CD4-positive, CD25-positive, alpha-beta regulatory T cell (primary cell): ENCODE results near the gene SAA2. TPM values are rescaled to one million over a fixed set of nuclear protein-coding genes. Genes with fewer than 3 reads are reported as not detected.
"Not testable (repeated sequence)": the region's sequence is repeated elsewhere in the genome, so short reads cannot be mapped to it uniquely, and the experiment has no call there.

Source experiments
- ATAC-seq, 2 donors: fragments of 150-1000 bp; cut with Tn5 transposase; one replicate each; pipeline ENCODE4 v1.10.0; 2021; ENCODE audit warnings: low read depth in 2 of 2, moderate number of reproducible peaks in 2 of 2, moderate library complexity in 1 of 2
- DNase-seq, 3 donors: peaks; one replicate each; pipeline versions ENCODE4 v3.0.0 to v3.0.0-alpha.2; 2012 to 2022; ENCODE audit warnings: mixed read lengths in 1 of 3
- H3K27ac ChIP-seq: one replicate; pipeline ENCODE4 v1.7.0; 2013; ENCODE audit warnings: mild to moderate bottlenecking, low read length; ENCODE audit not compliant: insufficient read depth, poor library complexity, severe bottlenecking
- H3K27me3 ChIP-seq: one replicate; pipeline ENCODE4 v1.7.0; 2013; ENCODE audit warnings: low read length; ENCODE audit not compliant: control insufficient read depth, insufficient read depth
- H3K36me3 ChIP-seq: one replicate; pipeline ENCODE4 v1.7.0; 2013; ENCODE audit warnings: mild to moderate bottlenecking, low read length, moderate library complexity; ENCODE audit not compliant: control insufficient read depth, insufficient read depth
- H3K4me1 ChIP-seq: 2 replicates; pipeline ENCODE4 v1.7.0; 2013; ENCODE audit warnings: mild to moderate bottlenecking, low read length; ENCODE audit not compliant: insufficient read depth, control insufficient read depth, poor library complexity, severe bottlenecking
- H3K4me3 ChIP-seq: one replicate; pipeline ENCODE4 v1.7.0; 2013; ENCODE audit warnings: low read depth, mild to moderate bottlenecking, low read length, moderate library complexity
- H3K9me3 ChIP-seq, 2 experiments: 1 replicate in 1 of 2; 2 replicates in 1 of 2; pipeline ENCODE4 v1.7.0; 2013; ENCODE audit warnings: low read length in 2 of 2, mild to moderate bottlenecking in 1 of 2, moderate library complexity in 1 of 2; ENCODE audit not compliant: control insufficient read depth in 2 of 2
- H3K27ac Mint-ChIP-seq, 3 donors: one replicate each; pipeline ENCODE4 v1.8.0; 2020 to 2022; ENCODE audit warnings: mild to moderate bottlenecking in 3 of 3, mixed read lengths in 3 of 3, moderate library complexity in 2 of 3
- H3K27me3 Mint-ChIP-seq: one replicate; pipeline ENCODE4 v1.8.0; 2022; ENCODE audit warnings: mild to moderate bottlenecking, mixed read lengths
- H3K36me3 Mint-ChIP-seq: one replicate; pipeline ENCODE4 v1.8.0; 2020; ENCODE audit warnings: mixed read lengths
- H3K4me1 Mint-ChIP-seq, 4 donors: one replicate each; pipeline ENCODE4 v1.8.0; 2020 to 2022; ENCODE audit warnings: mixed read lengths in 4 of 4, mild to moderate bottlenecking in 1 of 4
- H3K4me3 Mint-ChIP-seq, 4 donors: one replicate each; pipeline ENCODE4 v1.8.0; 2020 to 2022; ENCODE audit warnings: mild to moderate bottlenecking in 4 of 4, mixed read lengths in 4 of 4, moderate library complexity in 3 of 4
- H3K9me3 Mint-ChIP-seq, 7 donors: one replicate each; pipeline ENCODE4 v1.8.0; 2020 to 2022; ENCODE audit warnings: mixed read lengths in 7 of 7, mild to moderate bottlenecking in 3 of 7, moderate library complexity in 2 of 7
- polyA plus RNA-seq, 4 donors: library from polyadenylated mRNA; unstranded; fragments of 300-500 nt; fragmentation: Illumina TruSeq; gene quantifications; one replicate each; pipeline ENCODE4 v1.2.3, GENCODE V29; 2021
- total RNA-seq: library from RNA; stranded (reverse); gene quantifications from one replicate; pipeline ENCODE4 v1.2.3, GENCODE V29; 2022

SAA2 gene
- total and polyA plus RNA-seq, 5 donors from 2014 or later = 0.20 to 0.62 TPM; not detected in 3

GRCh38 chr11:18277565-18278271 is 29.2 kb upstream of the SAA2 start:
- no peak overlapping the region for H3K27ac ChIP-seq
- Mint-ChIP-seq H3K4me3 (no peak overlapping the region), H3K9me3 (no peaks in the 10 kb centered on the region), H3K4me1 (peaks cover 10 to 28% (median 21%) of the 10 kb centered on the region in 4 donors), H3K27ac (no peak overlapping the region), H3K27me3 (no peaks in the 10 kb centered on the region), H3K36me3 (peaks cover 41% of the 10 kb centered on the region)
- H3K27me3 ChIP-seq = no peaks in the 10 kb centered on the region
- no peak for DNase-seq
- no peak overlapping the region for H3K4me3 ChIP-seq
- H3K9me3 ChIP-seq = no peaks in the 10 kb centered on the region
- peaks cover 11% of the 10 kb centered on the region for H3K4me1 ChIP-seq
- ATAC-seq = no peak
- no peaks in the 10 kb centered on the region for H3K36me3 ChIP-seq

GRCh38 chr11:18271206-18271605 is 22.7 kb upstream of the SAA2 start:
- Histone ChIP-seq H3K27ac (no peak overlapping the region), H3K9me3 (no peaks in the 10 kb centered on the region), H3K36me3 (no peaks in the 10 kb centered on the region), H3K4me1 (no peaks in the 10 kb centered on the region), H3K4me3 (no peak overlapping the region), H3K27me3 (no peaks in the 10 kb centered on the region)
- H3K36me3 Mint-ChIP-seq = peaks cover 16% of the 10 kb centered on the region
- no peak overlapping the region for H3K27ac Mint-ChIP-seq
- H3K9me3 Mint-ChIP-seq = no peaks in the 10 kb centered on the region
- DNase-seq (no peak), ATAC-seq (no peak)
- peaks cover 0 to 6% (median 4%) of the 10 kb centered on the region in 4 donors for H3K4me1 Mint-ChIP-seq
- H3K4me3 Mint-ChIP-seq = peak overlapping the region in 1 of 4 donors; percentile 24
- H3K27me3 Mint-ChIP-seq = no peaks in the 10 kb centered on the region

GRCh38 chr11:18270102-18270501 is 21.6 kb upstream of the SAA2 start:
- Mint-ChIP-seq H3K9me3 (no peaks in the 10 kb centered on the region), H3K4me3 (no peak overlapping the region), H3K27ac (peak overlapping the region in 1 of 3 donors; percentile 44), H3K27me3 (peaks cover 4% of the 10 kb centered on the region), H3K4me1 (peaks cover 0 to 11% (median 6%) of the 10 kb centered on the region in 4 donors), H3K36me3 (peaks cover 12% of the 10 kb centered on the region)
- H3K9me3 ChIP-seq = no peaks in the 10 kb centered on the region
- ATAC-seq (no peak), DNase-seq (no peak)
- no peak overlapping the region for H3K4me3 ChIP-seq
- H3K27me3 ChIP-seq = no peaks in the 10 kb centered on the region
- no peaks in the 10 kb centered on the region for H3K4me1 ChIP-seq
- H3K27ac ChIP-seq = no peak overlapping the region
- no peaks in the 10 kb centered on the region for H3K36me3 ChIP-seq

DNA sequence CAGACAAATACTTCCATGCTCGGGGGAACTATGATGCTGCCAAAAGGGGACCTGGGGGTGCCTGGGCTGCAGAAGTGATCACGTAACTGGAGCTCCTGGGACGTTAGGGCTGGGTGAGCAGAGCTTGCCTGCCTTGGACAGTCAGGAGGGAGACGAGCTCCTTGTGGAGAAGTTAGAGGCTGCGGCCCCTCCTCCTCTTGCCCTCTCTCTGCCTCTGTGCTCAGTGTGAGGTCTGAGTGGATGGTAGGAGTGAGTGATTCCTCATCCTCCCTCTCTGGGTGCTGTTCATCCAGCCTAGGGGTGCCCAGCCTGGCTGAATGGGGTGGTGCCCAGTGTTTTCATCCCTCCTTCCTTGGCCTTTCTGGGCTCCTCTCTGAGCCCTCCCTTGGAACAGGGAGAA is 20.8 kb upstream of the SAA2 start:
- H3K36me3 Mint-ChIP-seq = peaks cover 12% of the 10 kb centered on the region
- H3K27ac ChIP-seq, H3K9me3 Mint-ChIP-seq, H3K27me3 Mint-ChIP-seq, H3K4me3 ChIP-seq, ATAC-seq, H3K4me1 ChIP-seq, DNase-seq, H3K4me3 Mint-ChIP-seq, H3K27me3 ChIP-seq, H3K36me3 ChIP-seq, H3K9me3 ChIP-seq: not testable (repeated sequence)
- peak overlapping the region in 1 of 3 donors; percentile 44 for H3K27ac Mint-ChIP-seq
- H3K4me1 Mint-ChIP-seq = peaks cover 0 to 13% (median 6%) of the 10 kb centered on the region in 4 donors

GRCh38 chr11:18267335-18268133 is 19.1 kb upstream of the SAA2 start:
- not testable (repeated sequence) for H3K4me3 ChIP-seq, H3K36me3 ChIP-seq, H3K9me3 ChIP-seq, H3K27me3 ChIP-seq, H3K4me1 ChIP-seq, H3K27ac Mint-ChIP-seq, DNase-seq, H3K9me3 Mint-ChIP-seq, H3K27ac ChIP-seq
- Mint-ChIP-seq H3K4me1 (peaks cover 0 to 13% (median 6%) of the 10 kb centered on the region in 4 donors), H3K36me3 (peaks cover 10% of the 10 kb centered on the region), H3K4me3 (peak overlapping the region in 1 of 4 donors; percentile 24), H3K27me3 (peaks cover 13% of the 10 kb centered on the region)
- peak; percentile 35 to 58 for ATAC-seq

DNA sequence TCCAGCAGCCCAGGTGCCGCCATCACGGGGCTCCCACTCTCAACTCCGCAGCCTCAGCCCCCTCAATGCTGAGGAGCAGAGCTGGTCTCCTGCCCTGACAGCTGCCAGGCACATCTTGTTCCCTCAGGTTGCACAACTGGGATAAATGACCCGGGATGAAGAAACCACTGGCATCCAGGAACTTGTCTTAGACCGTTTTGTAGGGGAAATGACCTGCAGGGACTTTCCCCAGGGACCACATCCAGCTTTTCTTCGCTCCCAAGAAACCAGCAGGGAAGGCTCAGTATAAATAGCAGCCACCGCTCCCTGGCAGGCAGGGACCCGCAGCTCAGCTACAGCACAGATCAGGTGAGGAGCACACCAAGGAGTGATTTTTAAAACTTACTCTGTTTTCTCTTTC is 17.5 kb upstream of the SAA2 start, which contains the start of gene SAA1:
SAA1 (plus strand) TSS at position 316 of the 400 bp plus-strand sequence. CDS start 624 bp downstream, outside the sequence.
- no peak within 1 kb of the TSS for H3K27ac Mint-ChIP-seq
- peaks cover 13% of the 10 kb centered on the region for H3K27me3 Mint-ChIP-seq
- Histone ChIP-seq H3K9me3 (no peaks in the 10 kb centered on the region), H3K4me1 (no peaks in the 10 kb centered on the region), H3K36me3 (no peaks in the 10 kb centered on the region), H3K27me3 (no peaks in the 10 kb centered on the region), H3K27ac (no peak within 1 kb of the TSS), H3K4me3 (no peak within 1 kb of the TSS)
- H3K9me3 Mint-ChIP-seq = no peaks in the 10 kb centered on the region
- ATAC-seq (no peak), DNase-seq (no peak)
- H3K4me3 Mint-ChIP-seq = no peak within 1 kb of the TSS
- peaks cover 0 to 13% (median 6%) of the 10 kb centered on the region in 4 donors for H3K4me1 Mint-ChIP-seq
- peaks cover 3% of the 10 kb centered on the region for H3K36me3 Mint-ChIP-seq

- no peak for ATAC-seq
- Histone ChIP-seq H3K27ac (no peak overlapping the region), H3K9me3 (no peaks in the 10 kb centered on the region)
These were observed 16.4 kb upstream of the SAA2 start for GRCh38 chr11:18264677-18265555.

More at GRCh38 chr11:18264677-18265555, 16.4 kb upstream of the SAA2 start:
- Mint-ChIP-seq H3K36me3 (no peaks in the 10 kb centered on the region), H3K4me1 (peaks cover 0 to 13% (median 6%) of the 10 kb centered on the region in 4 donors), H3K9me3 (no peaks in the 10 kb centered on the region), H3K4me3 (no peak overlapping the region), H3K27ac (no peak overlapping the region), H3K27me3 (peaks cover 13% of the 10 kb centered on the region)
- DNase-seq = no peak
- H3K4me1 ChIP-seq = no peaks in the 10 kb centered on the region
- H3K4me3 ChIP-seq = no peak overlapping the region
- H3K27me3 ChIP-seq = peaks cover 2% of the 10 kb centered on the region
- H3K36me3 ChIP-seq = no peaks in the 10 kb centered on the region
